SJCRH30 (cell line): Measurements from ENCODE around the gene KBTBD13. TPM values are rescaled to one million over a fixed set of nuclear protein-coding genes. Genes with fewer than 3 reads are reported as not detected.
"Not testable (repeated sequence)": the region's sequence is repeated elsewhere in the genome, so short reads cannot be mapped to it uniquely, and the experiment has no call there.

Source experiments
- DNase-seq, 2 experiments: peaks; one replicate each; pipeline ENCODE4 v3.0.0-alpha.2; 2015 to 2020
- H3K27ac ChIP-seq: fragments of 250-450 bp; sonication (Bioruptor Pico); 2 replicates; pipeline ENCODE4 v1.5.1; 2020; ENCODE audit warnings: mild to moderate bottlenecking, moderate library complexity
- H3K27me3 ChIP-seq: fragments of 250-450 bp; sonication (Bioruptor Pico); 2 replicates; pipeline ENCODE4 v1.5.1; 2020; ENCODE audit warnings: mild to moderate bottlenecking, moderate library complexity
- H3K36me3 ChIP-seq: fragments of 250-450 bp; sonication (Bioruptor Pico); 2 replicates; pipeline ENCODE4 v1.5.1; 2020; ENCODE audit warnings: mild to moderate bottlenecking, moderate library complexity
- H3K4me1 ChIP-seq: fragments of 250-450 bp; sonication (Bioruptor Pico); 2 replicates; pipeline ENCODE4 v1.5.1; 2020; ENCODE audit warnings: mild to moderate bottlenecking, moderate library complexity
- H3K4me3 ChIP-seq: fragments of 250-450 bp; sonication (Bioruptor Pico); 2 replicates; pipeline ENCODE4 v1.5.1; 2020; ENCODE audit warnings: mild to moderate bottlenecking, moderate library complexity
- H3K9me3 ChIP-seq: fragments of 250-450 bp; sonication (Bioruptor Pico); replicated peaks from 2 replicates; pipeline ENCODE4 v1.5.1; 2020; ENCODE audit warnings: mild to moderate bottlenecking, moderate library complexity
- total RNA-seq: library from RNA; depleted of rRNA; stranded (reverse); fragments of >200 nt; shearing (Covaris generic); gene quantifications from 2 replicates; pipeline ENCODE4 v1.2.3, GENCODE V29; 2014

KBTBD13 gene
- total RNA-seq, 1 experiment from 2014 or later = 0.08 TPM

DNA sequence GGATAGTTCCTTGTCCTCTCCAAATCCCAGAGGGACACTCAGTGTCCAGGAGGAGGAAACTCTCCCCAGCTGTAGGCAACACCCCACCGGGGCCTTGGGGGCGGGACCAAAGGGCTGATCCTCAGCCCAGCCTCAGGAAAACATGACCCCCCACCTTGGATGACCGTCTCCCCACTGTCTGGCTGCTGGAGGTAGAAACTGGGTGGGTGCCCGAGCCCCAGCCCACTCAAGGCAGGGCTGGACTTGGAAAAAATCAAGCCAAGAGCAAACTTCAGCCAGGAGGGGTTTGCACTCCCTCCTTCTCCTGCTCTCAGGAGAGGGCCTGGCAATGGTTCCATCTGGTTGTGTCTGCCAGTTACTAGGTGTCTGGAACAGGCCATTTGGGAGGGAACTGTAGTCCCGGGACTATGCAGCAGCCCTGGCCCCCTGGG lies 5.2 kb upstream of the KBTBD13 start:
- Histone ChIP-seq H3K27me3 (no peaks in the 10 kb centered on the region), H3K36me3 (no peaks in the 10 kb centered on the region), H3K27ac (no peak overlapping the region), H3K4me1 (peaks cover 10% of the 10 kb centered on the region; the same call in 1 of the 2 replicates), H3K4me3 (no peak overlapping the region), H3K9me3 (no peaks in the 10 kb centered on the region)
- DNase-seq = no peak

DNA sequence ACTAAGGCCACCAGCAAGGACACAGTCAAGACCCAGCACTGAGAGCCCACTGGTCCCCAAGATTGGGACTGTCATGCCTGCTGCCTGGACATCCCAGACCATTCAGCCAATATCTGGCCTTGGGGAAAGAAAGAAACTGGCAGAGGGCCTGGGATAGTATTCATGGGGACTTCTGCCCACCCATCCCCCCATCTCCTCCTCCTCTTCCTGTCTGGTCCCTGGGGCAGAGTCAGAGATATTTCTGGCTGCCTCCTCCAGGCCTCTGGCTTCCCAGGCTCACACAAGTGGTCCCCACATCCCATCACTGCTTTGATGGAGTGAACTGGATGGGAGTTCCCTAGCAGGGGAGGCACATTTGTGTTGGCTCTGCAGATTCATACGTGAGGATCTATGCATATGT lies 4.5 kb upstream of the KBTBD13 start:
- Histone ChIP-seq H3K27ac (no peak overlapping the region), H3K4me3 (no peak overlapping the region), H3K4me1 (peaks cover 10% of the 10 kb centered on the region; the same call in 1 of the 2 replicates), H3K36me3 (no peaks in the 10 kb centered on the region), H3K9me3 (no peaks in the 10 kb centered on the region), H3K27me3 (no peaks in the 10 kb centered on the region)
- no peak for DNase-seq

DNA sequence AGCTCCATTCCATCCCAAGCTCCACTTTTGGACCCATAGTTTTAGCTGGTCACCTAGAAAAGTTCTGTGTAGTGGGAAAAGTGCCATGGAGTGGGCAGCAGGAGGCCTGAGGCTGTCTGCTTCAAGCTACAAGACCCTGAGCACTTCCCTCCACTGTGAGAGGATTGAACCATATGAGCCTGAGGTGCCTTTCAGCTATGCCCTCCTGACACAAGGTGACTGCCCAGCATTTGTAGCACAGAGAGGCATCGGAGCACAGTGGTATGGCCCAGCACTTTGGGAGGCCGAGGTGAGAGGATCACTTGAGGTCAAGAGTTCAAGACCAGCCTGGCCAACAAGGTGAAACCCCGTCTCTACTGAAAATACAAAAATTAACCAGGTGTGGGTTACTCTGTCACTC lies 3.9 kb upstream of the KBTBD13 start:
- Histone ChIP-seq H3K36me3 (no peaks in the 10 kb centered on the region), H3K27me3 (no peaks in the 10 kb centered on the region), H3K27ac (no peak overlapping the region), H3K4me1 (peaks cover 10% of the 10 kb centered on the region; the same call in 1 of the 2 replicates), H3K4me3 (no peak overlapping the region), H3K9me3 (no peaks in the 10 kb centered on the region)
- DNase-seq = no peak

DNA sequence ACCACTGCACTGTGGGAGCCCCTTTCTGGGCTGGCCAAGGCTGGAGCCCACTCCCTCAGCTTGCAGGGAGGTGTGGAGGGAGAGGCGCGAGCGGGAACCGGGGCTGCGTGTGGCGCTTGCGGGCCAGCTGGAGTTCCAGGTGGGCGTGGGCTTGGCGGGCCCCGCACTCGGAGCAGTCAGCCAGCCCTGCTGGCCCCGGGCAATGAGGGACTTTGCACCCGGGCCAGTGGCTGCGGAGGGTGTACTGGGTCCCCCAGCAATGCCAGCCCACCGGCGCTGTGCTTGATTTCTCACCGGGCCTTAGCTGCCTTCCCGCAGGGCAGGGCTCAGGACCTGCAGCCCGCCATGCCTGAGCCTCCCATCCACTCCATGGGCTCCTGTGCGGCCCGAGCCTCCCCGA lies 1.6 kb upstream of the KBTBD13 start:
- not testable (repeated sequence) for H3K9me3 ChIP-seq, DNase-seq, H3K27ac ChIP-seq, H3K4me3 ChIP-seq, H3K4me1 ChIP-seq, H3K27me3 ChIP-seq, H3K36me3 ChIP-seq

DNA sequence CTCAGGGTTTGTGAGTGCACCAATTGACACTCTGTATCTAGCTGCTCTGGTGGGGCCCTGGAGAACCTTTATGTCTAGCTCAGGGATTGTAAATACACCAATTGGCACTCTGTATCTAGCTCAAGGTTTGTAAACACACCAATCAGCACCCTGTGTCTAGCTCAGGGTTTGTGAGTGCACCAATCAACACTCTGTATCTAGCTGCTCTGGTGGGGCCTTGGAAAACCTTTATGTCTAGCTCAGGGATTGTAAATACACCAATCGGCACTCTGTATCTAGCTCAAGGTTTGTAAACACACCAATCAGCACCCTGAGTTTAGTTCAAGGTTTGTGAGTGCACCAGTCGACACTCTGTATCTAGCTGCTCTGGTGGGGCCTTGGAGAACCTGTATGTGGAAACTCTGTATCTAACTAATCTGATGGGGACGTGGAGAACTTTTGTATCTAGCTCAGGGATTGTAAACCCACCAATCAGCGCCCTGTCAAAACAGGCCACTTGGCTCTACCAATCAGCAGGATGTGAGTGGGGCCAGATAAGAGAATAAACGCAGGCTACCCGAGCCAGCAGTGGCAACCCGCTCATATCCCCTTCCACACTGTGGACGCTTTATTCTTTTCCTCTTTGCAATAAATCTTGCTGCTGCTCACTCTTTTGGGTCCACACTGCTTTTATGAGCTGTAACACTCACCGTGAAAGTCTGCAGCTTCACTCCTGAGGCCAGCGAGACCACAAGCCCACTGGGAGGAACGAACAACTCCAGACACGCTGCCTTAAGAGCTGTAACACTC lies 745 bp upstream of the KBTBD13 start:
- not testable (repeated sequence) for H3K4me1 ChIP-seq, H3K4me3 ChIP-seq, H3K9me3 ChIP-seq, H3K27ac ChIP-seq, H3K27me3 ChIP-seq, DNase-seq, H3K36me3 ChIP-seq

DNA sequence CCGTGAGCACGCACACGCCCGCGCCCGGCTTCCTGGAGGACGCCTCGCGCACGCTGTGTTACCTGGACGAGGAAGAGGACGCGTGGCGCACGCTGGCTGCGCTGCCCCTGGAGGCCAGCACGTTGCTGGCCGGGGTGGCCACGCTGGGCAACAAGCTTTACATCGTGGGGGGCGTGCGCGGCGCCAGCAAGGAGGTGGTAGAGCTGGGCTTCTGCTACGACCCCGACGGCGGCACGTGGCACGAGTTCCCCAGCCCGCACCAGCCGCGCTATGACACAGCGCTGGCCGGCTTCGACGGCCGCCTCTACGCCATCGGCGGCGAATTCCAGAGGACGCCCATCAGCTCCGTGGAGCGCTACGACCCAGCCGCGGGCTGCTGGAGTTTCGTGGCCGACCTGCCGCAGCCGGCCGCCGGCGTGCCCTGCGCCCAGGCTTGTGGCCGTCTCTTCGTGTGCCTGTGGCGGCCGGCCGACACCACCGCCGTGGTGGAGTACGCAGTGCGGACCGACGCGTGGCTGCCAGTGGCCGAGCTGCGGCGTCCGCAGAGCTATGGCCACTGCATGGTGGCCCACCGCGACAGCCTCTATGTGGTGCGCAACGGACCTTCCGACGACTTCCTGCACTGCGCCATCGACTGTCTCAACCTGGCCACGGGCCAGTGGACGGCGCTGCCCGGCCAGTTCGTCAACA lies 890 bp downstream of the KBTBD13 start:
- Histone ChIP-seq H3K36me3 (no peaks in the 10 kb centered on the region), H3K27me3 (no peaks in the 10 kb centered on the region), H3K4me1 (peaks cover 10% of the 10 kb centered on the region; the same call in 1 of the 2 replicates), H3K4me3 (no peak overlapping the region), H3K27ac (no peak overlapping the region), H3K9me3 (no peaks in the 10 kb centered on the region)
- DNase-seq = no peak

DNA sequence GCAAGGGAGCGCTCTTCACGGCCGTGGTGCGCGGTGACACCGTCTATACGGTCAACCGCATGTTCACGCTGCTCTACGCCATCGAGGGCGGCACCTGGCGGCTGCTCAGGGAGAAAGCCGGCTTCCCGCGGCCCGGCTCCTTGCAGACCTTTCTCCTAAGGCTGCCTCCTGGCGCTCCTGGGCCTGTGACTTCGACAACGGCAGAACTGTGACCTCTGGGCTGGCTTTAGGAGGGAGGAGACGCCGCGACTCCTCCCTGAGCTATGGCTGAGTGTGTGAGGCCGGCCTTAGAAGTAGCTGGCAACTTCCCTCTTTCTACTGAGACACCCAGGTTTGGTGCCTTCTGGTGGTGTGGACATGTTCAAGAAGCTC lies 1.4 kb downstream of the KBTBD13 start:
- Histone ChIP-seq H3K4me1 (peaks cover 15% of the 10 kb centered on the region), H3K36me3 (no peaks in the 10 kb centered on the region), H3K9me3 (no peaks in the 10 kb centered on the region), H3K4me3 (no peak overlapping the region), H3K27me3 (no peaks in the 10 kb centered on the region), H3K27ac (no peak overlapping the region)
- no peak for DNase-seq

DNA sequence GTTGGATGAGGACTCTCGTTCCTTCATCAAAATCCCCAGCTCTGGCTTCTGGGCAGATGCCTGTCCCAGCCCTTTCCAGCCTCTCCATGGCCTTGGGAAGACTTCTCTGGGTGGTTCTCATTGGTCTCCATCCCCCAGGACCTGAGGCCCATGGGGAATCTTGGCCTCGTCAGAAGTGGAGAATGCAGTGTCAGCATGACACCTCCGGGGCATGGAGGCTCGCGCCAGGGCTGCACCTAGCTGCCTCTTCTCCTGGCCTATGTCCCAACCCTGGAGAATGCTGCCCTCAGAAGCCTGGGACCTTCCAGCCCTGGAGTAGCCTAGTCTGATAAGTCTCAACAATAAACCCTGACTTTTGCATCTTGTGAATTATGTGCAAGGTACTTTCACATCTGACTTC lies 3.0 kb downstream of the KBTBD13 start:
- Histone ChIP-seq H3K27ac (no peak overlapping the region), H3K9me3 (no peaks in the 10 kb centered on the region), H3K27me3 (no peaks in the 10 kb centered on the region), H3K4me3 (no peak overlapping the region), H3K4me1 (peaks cover 32% of the 10 kb centered on the region), H3K36me3 (no peaks in the 10 kb centered on the region)
- no peak for DNase-seq

DNA sequence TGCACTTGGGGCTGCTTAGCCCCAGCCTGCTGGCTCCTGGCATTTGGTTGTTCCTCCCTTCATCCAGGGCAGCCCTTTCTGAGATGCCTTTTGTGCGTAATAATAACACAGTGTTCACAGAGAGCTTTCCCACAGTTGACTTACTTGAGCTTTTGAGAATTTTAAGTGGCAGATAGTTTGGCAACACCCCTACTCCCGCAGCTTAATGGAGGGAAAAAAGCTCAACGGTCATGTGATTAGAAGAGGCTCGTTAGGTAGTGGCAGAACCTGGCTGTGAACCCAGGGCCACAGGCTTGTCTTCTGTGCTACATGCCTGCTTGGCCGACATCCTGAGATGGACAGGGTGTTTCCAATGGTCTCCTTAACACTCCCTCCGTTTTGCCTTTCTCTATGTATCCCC lies 4.7 kb downstream of the KBTBD13 start:
- peaks cover 32% of the 10 kb centered on the region for H3K4me1 ChIP-seq
- H3K9me3 ChIP-seq = no peaks in the 10 kb centered on the region
- no peak overlapping the region for H3K4me3 ChIP-seq
- no peaks in the 10 kb centered on the region for H3K27me3 ChIP-seq
- no peaks in the 10 kb centered on the region for H3K36me3 ChIP-seq
- no peak overlapping the region for H3K27ac ChIP-seq
- DNase-seq = no peak

DNA sequence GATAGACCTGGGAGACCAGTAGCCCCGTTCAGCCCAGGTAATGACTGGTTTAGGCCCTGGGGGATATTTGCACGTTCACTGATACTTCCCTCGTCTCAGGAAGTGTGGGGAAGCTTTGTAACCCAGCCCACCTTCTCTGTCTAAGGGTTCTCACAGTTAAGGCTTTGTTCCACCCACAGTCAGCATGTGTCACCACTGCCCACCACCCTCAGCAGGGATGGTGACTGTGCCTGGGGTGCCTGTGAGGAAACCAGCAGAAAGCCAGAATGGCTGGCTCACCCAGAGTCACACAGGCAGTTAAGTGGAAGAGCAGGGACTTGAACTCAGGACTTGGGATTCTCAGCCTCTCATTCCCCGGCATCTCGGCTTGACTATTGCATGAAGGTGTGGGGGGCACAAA lies 5.2 kb downstream of the KBTBD13 start:
- Histone ChIP-seq H3K4me1 (peaks cover 32% of the 10 kb centered on the region), H3K9me3 (no peaks in the 10 kb centered on the region), H3K27ac (no peak overlapping the region), H3K36me3 (no peaks in the 10 kb centered on the region), H3K4me3 (no peak overlapping the region), H3K27me3 (no peaks in the 10 kb centered on the region)
- DNase-seq = no peak

DNA sequence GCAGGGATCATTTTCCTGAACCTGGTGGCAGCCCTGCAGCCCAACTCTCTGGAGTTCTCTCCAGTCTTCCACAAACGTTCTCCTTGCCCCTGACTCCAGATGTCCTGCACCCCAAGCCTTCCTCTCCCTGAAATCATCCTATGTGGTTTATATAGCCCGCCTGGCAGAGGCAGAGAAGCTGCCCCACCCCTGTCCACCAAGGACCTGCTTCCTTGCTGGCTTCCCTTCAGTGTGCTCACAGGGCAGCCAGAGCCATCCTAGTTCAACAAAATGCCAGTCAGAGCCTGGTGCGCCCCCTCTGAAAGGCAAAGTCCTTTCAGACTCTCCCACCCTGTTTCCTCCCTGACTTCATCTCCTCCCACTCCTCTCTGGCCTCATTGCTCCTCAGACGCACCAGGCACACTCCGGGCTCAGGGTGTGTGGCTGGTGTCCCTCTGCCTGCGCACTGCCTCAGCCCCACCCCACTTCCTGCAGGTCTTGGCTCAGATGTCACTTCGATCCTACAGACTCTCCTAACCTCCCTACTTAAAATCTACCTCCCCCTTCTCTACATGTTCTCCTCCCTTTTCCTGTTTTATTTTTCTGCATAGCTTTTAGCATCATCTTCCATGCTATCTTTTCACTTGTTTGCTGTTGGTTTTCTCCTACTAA lies 5.9 kb downstream of the KBTBD13 start:
- Histone ChIP-seq H3K4me1 (peaks cover 36% of the 10 kb centered on the region), H3K9me3 (no peaks in the 10 kb centered on the region), H3K27me3 (no peaks in the 10 kb centered on the region), H3K4me3 (no peak overlapping the region), H3K36me3 (no peaks in the 10 kb centered on the region), H3K27ac (peak overlapping the region; percentile 5; the same call in 1 of the 2 replicates)
- DNase-seq = peak; percentile 37 to 61

DNA sequence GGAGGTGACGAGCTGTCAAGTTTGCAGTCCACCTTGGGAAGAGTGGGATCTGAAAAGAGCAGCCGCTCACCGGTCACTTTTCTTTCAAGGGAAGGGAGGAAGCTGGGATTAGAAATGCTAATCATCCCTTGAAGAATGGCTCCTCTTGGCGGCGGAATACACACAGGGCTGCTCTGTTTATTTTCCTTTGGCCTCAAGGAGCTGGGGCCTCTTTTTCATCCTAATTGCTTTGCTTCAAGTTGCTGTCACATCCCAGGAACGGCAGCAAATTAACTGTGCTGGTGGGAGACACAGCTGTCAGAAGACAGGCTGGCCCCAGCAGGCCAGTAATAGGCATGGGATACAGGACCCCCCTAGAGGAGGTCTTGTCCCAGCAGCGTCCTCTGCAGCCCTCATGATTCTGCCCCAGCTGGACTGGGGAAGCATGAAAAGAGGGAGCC lies 6.7 kb downstream of the KBTBD13 start:
- DNase-seq = peak; percentile 80
- Histone ChIP-seq H3K27ac (peak overlapping the region; percentile 35; the same call in 1 of the 2 replicates), H3K4me1 (peaks cover 45% of the 10 kb centered on the region)

DNA sequence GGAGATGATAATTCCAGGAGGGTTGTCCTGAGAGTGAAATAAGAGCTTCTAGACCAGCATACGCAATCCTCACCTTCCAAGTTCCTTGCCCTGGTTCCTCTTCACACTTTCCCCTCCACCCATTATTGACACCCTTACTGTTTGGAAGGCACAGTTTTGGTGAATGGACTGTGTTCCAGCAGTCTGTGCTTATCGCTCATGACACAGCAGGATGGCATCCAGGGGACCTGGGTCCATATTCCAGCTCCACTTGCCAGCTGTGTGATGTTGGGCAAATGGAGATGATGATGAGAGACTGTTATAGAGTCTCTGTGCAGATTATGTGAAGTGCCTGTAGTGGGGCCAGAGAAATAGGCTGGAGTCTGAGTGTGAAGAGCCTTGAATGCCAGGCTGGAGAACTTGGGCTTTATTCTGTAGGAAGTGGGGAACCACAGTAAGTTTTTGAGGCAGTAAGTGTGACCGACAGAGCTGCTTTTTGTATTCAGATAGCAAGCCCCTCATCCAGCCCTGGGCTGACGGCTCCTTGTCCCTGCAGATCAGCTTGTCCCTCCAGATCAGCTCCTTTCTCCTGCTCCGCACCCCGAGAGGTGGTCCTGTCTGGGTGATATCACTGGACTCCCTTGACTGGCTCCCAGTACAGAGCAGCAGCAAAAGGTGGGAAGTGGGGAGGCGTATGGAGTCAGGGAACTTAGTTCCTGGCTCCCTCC lies 8.1 kb downstream of the KBTBD13 start:
- Histone ChIP-seq H3K36me3 (no peaks in the 10 kb centered on the region), H3K9me3 (no peaks in the 10 kb centered on the region), H3K4me1 (peaks cover 57% of the 10 kb centered on the region), H3K27ac (no peak overlapping the region; the same call in 1 of the 2 replicates), H3K4me3 (no peak overlapping the region), H3K27me3 (no peaks in the 10 kb centered on the region)
- no peak for DNase-seq

More for the DNA sequence above, 6.7 kb downstream of the KBTBD13 start:
- H3K36me3 ChIP-seq = no peaks in the 10 kb centered on the region
- no peaks in the 10 kb centered on the region for H3K9me3 ChIP-seq
- no peak overlapping the region for H3K4me3 ChIP-seq
- H3K27me3 ChIP-seq = no peaks in the 10 kb centered on the region

DNA sequence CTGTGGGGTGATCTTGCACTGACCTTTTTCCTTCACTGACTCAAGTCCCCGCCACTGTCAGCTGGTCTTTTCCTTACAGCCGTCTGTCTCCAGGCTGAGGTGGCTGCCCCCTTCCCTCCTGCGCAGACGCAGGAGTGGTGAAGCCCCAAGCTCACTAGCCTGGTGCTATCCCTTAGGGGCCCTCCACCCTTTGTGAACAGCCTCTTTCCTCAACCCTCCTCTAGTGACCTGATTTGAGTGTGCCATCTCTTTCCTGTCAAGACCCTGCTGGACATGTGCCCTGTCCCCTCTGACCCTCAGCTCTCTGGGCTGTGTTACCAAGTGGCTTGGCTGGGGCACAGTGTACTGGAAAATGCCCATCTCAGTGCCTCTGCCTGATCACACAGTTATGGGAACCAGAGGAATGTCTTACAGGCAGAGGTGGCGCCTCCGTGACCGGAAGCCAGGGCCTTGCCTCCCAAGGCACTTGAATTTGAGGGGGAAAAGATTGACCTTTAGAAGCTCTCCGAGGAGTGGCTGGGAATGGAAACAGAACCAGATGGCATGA lies 8.7 kb downstream of the KBTBD13 start:
- H3K4me3 ChIP-seq = no peak overlapping the region
- no peak for DNase-seq
- no peaks in the 10 kb centered on the region for H3K27me3 ChIP-seq
- peaks cover 57% of the 10 kb centered on the region for H3K4me1 ChIP-seq
- no peak overlapping the region for H3K27ac ChIP-seq
- no peaks in the 10 kb centered on the region for H3K9me3 ChIP-seq
- H3K36me3 ChIP-seq = no peaks in the 10 kb centered on the region
